ENCODE results near the gene HOXC10. TPM values are rescaled to one million over a fixed set of nuclear protein-coding genes. Genes with fewer than 3 reads are reported as not detected.

HOXC10 gene
- total RNA-seq, 1 experiment from 2014 or later, result not detected

GRCh38 chr12:54010972-54011664, 26.2 kb downstream of the HOXC10 start (continued):
- TF ChIP-seq ARID4B (CRISPR knock-in tag; IDR thresholded peaks at IDR 0.05; ENCODE audit: borderline replicate concordance) (no peak), NFE2L1 (CRISPR knock-in tag; IDR thresholded peaks at IDR 0.05) (no peak), NFYB (CRISPR knock-in tag; conservative IDR thresholded peaks at IDR 0.05; ENCODE audit: low read depth) (no peak), SMAD4 (CRISPR knock-in tag; IDR thresholded peaks at IDR 0.05) (no peak), E2F5 (CRISPR knock-in tag; IDR thresholded peaks at IDR 0.05) (no peak), SMAD3 (CRISPR knock-in tag; IDR thresholded peaks at IDR 0.05; ENCODE audit: borderline replicate concordance) (no peak), FOXP1 (CRISPR knock-in tag; IDR thresholded peaks at IDR 0.05; ENCODE audit: borderline replicate concordance) (no peak), ETV6 (CRISPR knock-in tag; IDR thresholded peaks at IDR 0.05) (no peak), ESRRA (CRISPR knock-in tag; IDR thresholded peaks at IDR 0.05; ENCODE audit: borderline replicate concordance) (no peak)

GRCh38 chr12:54011665-54012532, 27.0 kb downstream of the HOXC10 start:
- Mint-ChIP-seq H3K4me1 (peaks cover 23% of the 10 kb centered on the region), H3K4me3 (no peak overlapping the region), H3K27me3 (ENCODE audit: low read depth) (peaks cover 100% of the 10 kb centered on the region), H3K9me3 (no peaks in the 10 kb centered on the region), H3K27ac (no peak overlapping the region), H3K36me3 (no peaks in the 10 kb centered on the region)
- ATAC-seq (no peak), DNase-seq (ENCODE audit: low spot score) (no peak)
- ChIA-PET CTCF (interaction anchor here (0.7 kb wide), 1 partner anchor 20 kb away, joined by 4 read pairs; no protein-coding TSS in a partner anchor), POLR2A (interaction anchor here (0.6 kb wide), 1 partner anchor 42 kb away, joined by 5 read pairs; no protein-coding TSS in a partner anchor)
- TF ChIP-seq ZNF396 (CRISPR knock-in tag; IDR thresholded peaks at IDR 0.05; ENCODE audit: borderline replicate concordance) (no peak), SP1 (CRISPR knock-in tag; conservative IDR thresholded peaks at IDR 0.05) (no peak)

- Mint-ChIP-seq H3K4me3 (no peak overlapping the region), H3K36me3 (no peaks in the 10 kb centered on the region), H3K9me3 (no peaks in the 10 kb centered on the region), H3K4me1 (peaks cover 30% of the 10 kb centered on the region), H3K27ac (no peak overlapping the region), H3K27me3 (ENCODE audit: low read depth) (peaks cover 100% of the 10 kb centered on the region)
- ATAC-seq, result no peak
- no peak for DNase-seq (ENCODE audit: low spot score)
- CTCF ChIA-PET, result interaction anchor here (0.7 to 2.4 kb wide), 3 partner anchors 20 to 202 kb away, joined by 4 to 6 read pairs (median 4); no protein-coding TSS in a partner anchor
- POLR2A ChIA-PET, result no interaction called here
- TF ChIP-seq NR2C2 (CRISPR knock-in tag; IDR thresholded peaks at IDR 0.05) (no peak), TCF7 (CRISPR knock-in tag; IDR thresholded peaks at IDR 0.05; ENCODE audit: low read depth) (no peak), ATF6 (CRISPR knock-in tag; IDR thresholded peaks at IDR 0.05) (no peak), MXD4 (CRISPR knock-in tag; IDR thresholded peaks at IDR 0.05; ENCODE audit: borderline replicate concordance) (no peak), CTCF (IDR thresholded peaks at IDR 0.05) (no peak), ZNF396 (CRISPR knock-in tag; IDR thresholded peaks at IDR 0.05; ENCODE audit: borderline replicate concordance) (no peak), ZMAT4 (CRISPR knock-in tag; IDR thresholded peaks at IDR 0.05) (no peak), ZBTB43 (CRISPR knock-in tag; IDR thresholded peaks at IDR 0.05) (no peak)
These were observed 27.9 kb downstream of the HOXC10 start for GRCh38 chr12:54012631-54013409.
